Measurements from ENCODE around the gene HAUS7.

- TF ChIP-seq CTCF (IDR thresholded peaks at IDR 0.05; ENCODE audit: control extremely low read depth in 1 of 3, insufficient read depth in 1 of 3, low read depth in 1 of 3, low read length in 3 of 3): no peak
- TF ChIP-seq EZH2 (IDR thresholded peaks at IDR 0.05; ENCODE audit: low read depth, low read length, severe bottlenecking): no peak
- no peak for TF ChIP-seq POLR2A (IDR thresholded peaks at IDR 0.05; ENCODE audit: control extremely low read depth in 1 of 2, low read depth in 2 of 2, low read length in 2 of 2)
- TF ChIP-seq GTF2F1 (IDR thresholded peaks at IDR 0.05; ENCODE audit: borderline replicate concordance, low read depth, low read length): no peak
These were observed 2.3 kb downstream of the HAUS7 start for GRCh38 chrX:153468008-153468580.
